WTC11 (cell line): ENCODE measurements around the gene RPL21.

ENCODE experiments used
- CREB1 ChIP-seq: sonication (generic); formaldehyde crosslinking; IDR thresholded peaks from 2 replicates; pipeline ENCODE4 v1.8.0; 2023; ENCODE audit warnings: mild to moderate bottlenecking, missing genetic modification reagents
- ETV6 ChIP-seq: sonication (generic); formaldehyde crosslinking; IDR thresholded peaks from 2 replicates; pipeline ENCODE4 v1.8.1; 2022; ENCODE audit warnings: mild to moderate bottlenecking, missing genetic modification reagents
- JAZF1 ChIP-seq: fragments of 250-450 bp; sonication (Bioruptor Pico); IDR thresholded peaks from 2 replicates; pipeline ENCODE4 v1.9.0; 2021; ENCODE audit warnings: moderate library complexity, mild to moderate bottlenecking, inconsistent platforms
- JUN ChIP-seq: sonication (generic); formaldehyde crosslinking; IDR thresholded peaks from 2 replicates; pipeline ENCODE4 v1.8.0; 2023; ENCODE audit warnings: mild to moderate bottlenecking, missing genetic modification reagents
- ZNF121 ChIP-seq: sonication (generic); formaldehyde crosslinking; IDR thresholded peaks from 2 replicates; pipeline ENCODE4 v1.8.0; 2023; ENCODE audit warnings: missing genetic modification reagents
- ZNF263 ChIP-seq: sonication (generic); formaldehyde crosslinking; IDR thresholded peaks from 2 replicates; pipeline ENCODE4 v1.8.1; 2022; ENCODE audit warnings: low read depth, mild to moderate bottlenecking, moderate library complexity, missing genetic modification reagents
- TF ChIP-seq, protein P1 (sequence below): sonication (generic); formaldehyde crosslinking; IDR thresholded peaks from 2 replicates; pipeline ENCODE4 v1.8.1; 2023; ENCODE audit warnings: mild to moderate bottlenecking, moderate library complexity, missing genetic modification reagents
- TF ChIP-seq, protein P2 (sequence below): fragments of 200-600 bp; IDR thresholded peaks from 2 replicates; pipeline ENCODE4 v1.8.0; 2022; ENCODE audit warnings: antibody characterized with exemption
- TF ChIP-seq, protein P3 (sequence below): sonication (generic); formaldehyde crosslinking; IDR thresholded peaks from 2 replicates; pipeline ENCODE4 v1.8.1; 2022; ENCODE audit warnings: low read depth, missing genetic modification reagents, borderline replicate concordance
- TF ChIP-seq, protein P4 (sequence below): sonication (generic); formaldehyde crosslinking; IDR thresholded peaks from 2 replicates; pipeline ENCODE4 v1.8.0; 2022; ENCODE audit warnings: mild to moderate bottlenecking, missing genetic modification reagents
- TF ChIP-seq, protein P5 (sequence below): sonication (generic); formaldehyde crosslinking; IDR thresholded peaks from 2 replicates; pipeline ENCODE4 v1.8.1; 2022; ENCODE audit warnings: mild to moderate bottlenecking, missing genetic modification reagents, moderate library complexity, borderline replicate concordance
- TF ChIP-seq, protein P6 (sequence below): sonication (generic); formaldehyde crosslinking; IDR thresholded peaks from 2 replicates; pipeline ENCODE4 v1.8.1; 2022; ENCODE audit warnings: low read depth, mild to moderate bottlenecking, moderate library complexity, missing genetic modification reagents, borderline replicate concordance
- TF ChIP-seq, protein P7 (sequence below): sonication (generic); formaldehyde crosslinking; IDR thresholded peaks from 2 replicates; pipeline ENCODE4 v1.8.1; 2023; ENCODE audit warnings: mild to moderate bottlenecking, missing genetic modification reagents, moderate library complexity
- TF ChIP-seq, protein P8 (sequence below): sonication (generic); formaldehyde crosslinking; IDR thresholded peaks from 2 replicates; pipeline ENCODE4 v1.8.1; 2023; ENCODE audit warnings: mild to moderate bottlenecking, missing genetic modification reagents, borderline replicate concordance

DNA sequence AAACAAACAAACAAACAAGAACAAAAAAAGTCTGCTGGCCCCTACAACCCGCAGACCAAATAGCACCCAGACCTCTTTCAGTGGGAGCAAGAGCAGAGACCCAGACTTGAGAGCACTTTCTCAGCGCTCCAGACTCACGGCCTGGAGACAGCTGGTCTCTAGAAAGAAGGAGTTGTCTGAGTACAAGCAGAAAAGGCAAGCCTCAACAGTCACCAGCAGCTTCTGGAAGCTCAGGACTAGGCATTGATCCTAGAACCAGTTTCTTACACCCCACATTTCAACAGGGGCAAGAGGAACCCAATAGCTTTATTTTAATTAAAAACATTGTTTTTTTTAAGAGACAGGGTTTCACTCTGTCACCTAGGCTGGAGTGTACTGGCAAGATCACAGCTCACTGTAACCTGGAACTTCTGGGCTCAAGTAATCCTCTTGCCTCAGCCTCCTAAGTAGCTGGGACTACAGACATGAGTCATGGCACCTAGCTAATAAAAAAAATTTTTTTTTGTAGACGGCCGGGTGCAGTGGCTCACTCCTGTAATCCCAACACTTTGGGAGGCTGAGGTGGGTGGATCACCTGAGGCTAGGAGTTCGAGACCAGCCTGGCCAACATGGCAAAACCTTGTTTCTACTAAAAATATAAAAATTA is 49.7 kb downstream of the RPL21 start:
- TF ChIP-seq CREB1 (no peak), ZNF263 (CRISPR knock-in tag) (no peak), ETV6 (CRISPR knock-in tag) (no peak), JAZF1 (CRISPR knock-in tag) (no peak), ZNF121 (CRISPR knock-in tag) (no peak), JUN (CRISPR knock-in tag) (no peak)
- TF ChIP-seq, protein P1, sequence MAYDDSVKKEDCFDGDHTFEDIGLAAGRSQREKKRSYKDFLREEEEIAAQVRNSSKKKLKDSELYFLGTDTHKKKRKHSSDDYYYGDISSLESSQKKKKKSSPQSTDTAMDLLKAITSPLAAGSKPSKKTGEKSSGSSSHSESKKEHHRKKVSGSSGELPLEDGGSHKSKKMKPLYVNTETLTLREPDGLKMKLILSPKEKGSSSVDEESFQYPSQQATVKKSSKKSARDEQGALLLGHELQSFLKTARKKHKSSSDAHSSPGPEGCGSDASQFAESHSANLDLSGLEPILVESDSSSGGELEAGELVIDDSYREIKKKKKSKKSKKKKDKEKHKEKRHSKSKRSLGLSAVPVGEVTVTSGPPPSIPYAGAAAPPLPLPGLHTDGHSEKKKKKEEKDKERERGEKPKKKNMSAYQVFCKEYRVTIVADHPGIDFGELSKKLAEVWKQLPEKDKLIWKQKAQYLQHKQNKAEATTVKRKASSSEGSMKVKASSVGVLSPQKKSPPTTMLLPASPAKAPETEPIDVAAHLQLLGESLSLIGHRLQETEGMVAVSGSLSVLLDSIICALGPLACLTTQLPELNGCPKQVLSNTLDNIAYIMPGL (CRISPR knock-in tag): no peak
- TF ChIP-seq, protein P2, sequence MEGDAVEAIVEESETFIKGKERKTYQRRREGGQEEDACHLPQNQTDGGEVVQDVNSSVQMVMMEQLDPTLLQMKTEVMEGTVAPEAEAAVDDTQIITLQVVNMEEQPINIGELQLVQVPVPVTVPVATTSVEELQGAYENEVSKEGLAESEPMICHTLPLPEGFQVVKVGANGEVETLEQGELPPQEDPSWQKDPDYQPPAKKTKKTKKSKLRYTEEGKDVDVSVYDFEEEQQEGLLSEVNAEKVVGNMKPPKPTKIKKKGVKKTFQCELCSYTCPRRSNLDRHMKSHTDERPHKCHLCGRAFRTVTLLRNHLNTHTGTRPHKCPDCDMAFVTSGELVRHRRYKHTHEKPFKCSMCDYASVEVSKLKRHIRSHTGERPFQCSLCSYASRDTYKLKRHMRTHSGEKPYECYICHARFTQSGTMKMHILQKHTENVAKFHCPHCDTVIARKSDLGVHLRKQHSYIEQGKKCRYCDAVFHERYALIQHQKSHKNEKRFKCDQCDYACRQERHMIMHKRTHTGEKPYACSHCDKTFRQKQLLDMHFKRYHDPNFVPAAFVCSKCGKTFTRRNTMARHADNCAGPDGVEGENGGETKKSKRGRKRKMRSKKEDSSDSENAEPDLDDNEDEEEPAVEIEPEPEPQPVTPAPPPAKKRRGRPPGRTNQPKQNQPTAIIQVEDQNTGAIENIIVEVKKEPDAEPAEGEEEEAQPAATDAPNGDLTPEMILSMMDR: no peak
- TF ChIP-seq, protein P3, sequence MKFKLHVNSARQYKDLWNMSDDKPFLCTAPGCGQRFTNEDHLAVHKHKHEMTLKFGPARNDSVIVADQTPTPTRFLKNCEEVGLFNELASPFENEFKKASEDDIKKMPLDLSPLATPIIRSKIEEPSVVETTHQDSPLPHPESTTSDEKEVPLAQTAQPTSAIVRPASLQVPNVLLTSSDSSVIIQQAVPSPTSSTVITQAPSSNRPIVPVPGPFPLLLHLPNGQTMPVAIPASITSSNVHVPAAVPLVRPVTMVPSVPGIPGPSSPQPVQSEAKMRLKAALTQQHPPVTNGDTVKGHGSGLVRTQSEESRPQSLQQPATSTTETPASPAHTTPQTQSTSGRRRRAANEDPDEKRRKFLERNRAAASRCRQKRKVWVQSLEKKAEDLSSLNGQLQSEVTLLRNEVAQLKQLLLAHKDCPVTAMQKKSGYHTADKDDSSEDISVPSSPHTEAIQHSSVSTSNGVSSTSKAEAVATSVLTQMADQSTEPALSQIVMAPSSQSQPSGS (CRISPR knock-in tag): no peak
- TF ChIP-seq, protein P4, sequence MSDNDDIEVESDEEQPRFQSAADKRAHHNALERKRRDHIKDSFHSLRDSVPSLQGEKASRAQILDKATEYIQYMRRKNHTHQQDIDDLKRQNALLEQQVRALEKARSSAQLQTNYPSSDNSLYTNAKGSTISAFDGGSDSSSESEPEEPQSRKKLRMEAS (CRISPR knock-in tag): no peak
- TF ChIP-seq, protein P5, sequence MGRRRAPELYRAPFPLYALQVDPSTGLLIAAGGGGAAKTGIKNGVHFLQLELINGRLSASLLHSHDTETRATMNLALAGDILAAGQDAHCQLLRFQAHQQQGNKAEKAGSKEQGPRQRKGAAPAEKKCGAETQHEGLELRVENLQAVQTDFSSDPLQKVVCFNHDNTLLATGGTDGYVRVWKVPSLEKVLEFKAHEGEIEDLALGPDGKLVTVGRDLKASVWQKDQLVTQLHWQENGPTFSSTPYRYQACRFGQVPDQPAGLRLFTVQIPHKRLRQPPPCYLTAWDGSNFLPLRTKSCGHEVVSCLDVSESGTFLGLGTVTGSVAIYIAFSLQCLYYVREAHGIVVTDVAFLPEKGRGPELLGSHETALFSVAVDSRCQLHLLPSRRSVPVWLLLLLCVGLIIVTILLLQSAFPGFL (CRISPR knock-in tag): no peak
- TF ChIP-seq, protein P6, sequence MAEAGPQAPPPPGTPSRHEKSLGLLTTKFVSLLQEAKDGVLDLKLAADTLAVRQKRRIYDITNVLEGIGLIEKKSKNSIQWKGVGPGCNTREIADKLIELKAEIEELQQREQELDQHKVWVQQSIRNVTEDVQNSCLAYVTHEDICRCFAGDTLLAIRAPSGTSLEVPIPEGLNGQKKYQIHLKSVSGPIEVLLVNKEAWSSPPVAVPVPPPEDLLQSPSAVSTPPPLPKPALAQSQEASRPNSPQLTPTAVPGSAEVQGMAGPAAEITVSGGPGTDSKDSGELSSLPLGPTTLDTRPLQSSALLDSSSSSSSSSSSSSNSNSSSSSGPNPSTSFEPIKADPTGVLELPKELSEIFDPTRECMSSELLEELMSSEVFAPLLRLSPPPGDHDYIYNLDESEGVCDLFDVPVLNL: no peak
- TF ChIP-seq, protein P7, sequence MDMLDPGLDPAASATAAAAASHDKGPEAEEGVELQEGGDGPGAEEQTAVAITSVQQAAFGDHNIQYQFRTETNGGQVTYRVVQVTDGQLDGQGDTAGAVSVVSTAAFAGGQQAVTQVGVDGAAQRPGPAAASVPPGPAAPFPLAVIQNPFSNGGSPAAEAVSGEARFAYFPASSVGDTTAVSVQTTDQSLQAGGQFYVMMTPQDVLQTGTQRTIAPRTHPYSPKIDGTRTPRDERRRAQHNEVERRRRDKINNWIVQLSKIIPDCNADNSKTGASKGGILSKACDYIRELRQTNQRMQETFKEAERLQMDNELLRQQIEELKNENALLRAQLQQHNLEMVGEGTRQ (CRISPR knock-in tag): no peak
- TF ChIP-seq, protein P8, sequence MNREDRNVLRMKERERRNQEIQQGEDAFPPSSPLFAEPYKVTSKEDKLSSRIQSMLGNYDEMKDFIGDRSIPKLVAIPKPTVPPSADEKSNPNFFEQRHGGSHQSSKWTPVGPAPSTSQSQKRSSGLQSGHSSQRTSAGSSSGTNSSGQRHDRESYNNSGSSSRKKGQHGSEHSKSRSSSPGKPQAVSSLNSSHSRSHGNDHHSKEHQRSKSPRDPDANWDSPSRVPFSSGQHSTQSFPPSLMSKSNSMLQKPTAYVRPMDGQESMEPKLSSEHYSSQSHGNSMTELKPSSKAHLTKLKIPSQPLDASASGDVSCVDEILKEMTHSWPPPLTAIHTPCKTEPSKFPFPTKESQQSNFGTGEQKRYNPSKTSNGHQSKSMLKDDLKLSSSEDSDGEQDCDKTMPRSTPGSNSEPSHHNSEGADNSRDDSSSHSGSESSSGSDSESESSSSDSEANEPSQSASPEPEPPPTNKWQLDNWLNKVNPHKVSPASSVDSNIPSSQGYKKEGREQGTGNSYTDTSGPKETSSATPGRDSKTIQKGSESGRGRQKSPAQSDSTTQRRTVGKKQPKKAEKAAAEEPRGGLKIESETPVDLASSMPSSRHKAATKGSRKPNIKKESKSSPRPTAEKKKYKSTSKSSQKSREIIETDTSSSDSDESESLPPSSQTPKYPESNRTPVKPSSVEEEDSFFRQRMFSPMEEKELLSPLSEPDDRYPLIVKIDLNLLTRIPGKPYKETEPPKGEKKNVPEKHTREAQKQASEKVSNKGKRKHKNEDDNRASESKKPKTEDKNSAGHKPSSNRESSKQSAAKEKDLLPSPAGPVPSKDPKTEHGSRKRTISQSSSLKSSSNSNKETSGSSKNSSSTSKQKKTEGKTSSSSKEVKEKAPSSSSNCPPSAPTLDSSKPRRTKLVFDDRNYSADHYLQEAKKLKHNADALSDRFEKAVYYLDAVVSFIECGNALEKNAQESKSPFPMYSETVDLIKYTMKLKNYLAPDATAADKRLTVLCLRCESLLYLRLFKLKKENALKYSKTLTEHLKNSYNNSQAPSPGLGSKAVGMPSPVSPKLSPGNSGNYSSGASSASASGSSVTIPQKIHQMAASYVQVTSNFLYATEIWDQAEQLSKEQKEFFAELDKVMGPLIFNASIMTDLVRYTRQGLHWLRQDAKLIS (CRISPR knock-in tag): no peak
